ENCODE measurements around the gene TLK1.
"Not testable (repeated sequence)": the region's sequence is repeated elsewhere in the genome, so short reads cannot be mapped to it uniquely, and the experiment has no call there.

The TLK1 gene

GRCh38 chr2:171173087-171173486, 12.4 kb upstream of the TLK1 start:
- DNase-seq (ENCODE audit: low read depth, low spot score): no peak
- H3K4me3 ChIP-seq (ENCODE audit: low read length): no peak overlapping the region

- no peak overlapping the region for H3K4me3 ChIP-seq (ENCODE audit: low read length)
- no peak for DNase-seq (ENCODE audit: low read depth, low spot score)
These were observed 11.1 kb upstream of the TLK1 start for GRCh38 chr2:171171808-171172207.

- no peak for DNase-seq (ENCODE audit: low read depth, low spot score)
- H3K4me3 ChIP-seq (ENCODE audit: low read length): no peak overlapping the region
These were observed 9.1 kb upstream of the TLK1 start for GRCh38 chr2:171169839-171170238.

- no peak for DNase-seq (ENCODE audit: low read depth, low spot score)
- H3K4me3 ChIP-seq (ENCODE audit: low read length): no peak overlapping the region
These were observed 8.6 kb upstream of the TLK1 start for GRCh38 chr2:171169333-171169732.

GRCh38 chr2:171167352-171167997, 6.8 kb upstream of the TLK1 start:
- no peak for DNase-seq (ENCODE audit: low read depth, low spot score)
- no peak overlapping the region for H3K4me3 ChIP-seq (ENCODE audit: low read length)

- H3K4me3 ChIP-seq (ENCODE audit: low read length): no peak overlapping the region
- no peak for DNase-seq (ENCODE audit: low read depth, low spot score)
These were observed 5.8 kb upstream of the TLK1 start for GRCh38 chr2:171166328-171166983.

GRCh38 chr2:171165967-171166327, 5.3 kb upstream of the TLK1 start:
- no peak for DNase-seq (ENCODE audit: low read depth, low spot score)
- H3K4me3 ChIP-seq (ENCODE audit: low read length): no peak overlapping the region

GRCh38 chr2:171163261-171163660, 2.6 kb upstream of the TLK1 start:
- DNase-seq (ENCODE audit: low read depth, low spot score): peak; percentile 30
- no peak overlapping the region for H3K4me3 ChIP-seq (ENCODE audit: low read length)

- not testable (repeated sequence) for DNase-seq (ENCODE audit: low read depth, low spot score); H3K4me3 ChIP-seq (ENCODE audit: low read length)
These were observed 2.0 kb upstream of the TLK1 start for GRCh38 chr2:171162522-171163197.

- DNase-seq (ENCODE audit: low read depth, low spot score): peak; percentile 67
- peak overlapping the region; percentile 87 for H3K4me3 ChIP-seq (ENCODE audit: low read length)
These were observed 455 bp upstream of the TLK1 start for GRCh38 chr2:171160956-171161740.

GRCh38 chr2:171159372-171160118, 1.1 kb downstream of the TLK1 start:
- peak overlapping the region; percentile 87 for H3K4me3 ChIP-seq (ENCODE audit: low read length)

GRCh38 chr2:171158790-171159371, 1.8 kb downstream of the TLK1 start:
- DNase-seq (ENCODE audit: low read depth, low spot score): no peak

More at GRCh38 chr2:171159372-171160118, 1.1 kb downstream of the TLK1 start:
- DNase-seq (ENCODE audit: low read depth, low spot score): peak; percentile 64

GRCh38 chr2:171158036-171158789, 2.5 kb downstream of the TLK1 start:
- no peak overlapping the region for H3K4me3 ChIP-seq (ENCODE audit: low read length)
- no peak for DNase-seq (ENCODE audit: low read depth, low spot score)

More at GRCh38 chr2:171158790-171159371, 1.8 kb downstream of the TLK1 start:
- H3K4me3 ChIP-seq (ENCODE audit: low read length): peak overlapping the region; percentile 87

- no peak overlapping the region for H3K4me3 ChIP-seq (ENCODE audit: low read length)
These were observed 3.6 kb downstream of the TLK1 start for GRCh38 chr2:171157109-171157500.

GRCh38 chr2:171154348-171154747, 6.3 kb downstream of the TLK1 start:
- no peak for DNase-seq (ENCODE audit: low read depth, low spot score)
- H3K4me3 ChIP-seq (ENCODE audit: low read length): no peak overlapping the region

More at GRCh38 chr2:171157109-171157500, 3.6 kb downstream of the TLK1 start:
- DNase-seq (ENCODE audit: low read depth, low spot score): no peak

GRCh38 chr2:171150694-171151285, 9.9 kb downstream of the TLK1 start:
- no peak for DNase-seq (ENCODE audit: low read depth, low spot score)
- no peak overlapping the region for H3K4me3 ChIP-seq (ENCODE audit: low read length)

GRCh38 chr2:171149986-171150693, 10.6 kb downstream of the TLK1 start:
- H3K4me3 ChIP-seq (ENCODE audit: low read length): no peak overlapping the region
- DNase-seq (ENCODE audit: low read depth, low spot score): no peak

All from Jurkat, Clone E6-1 (cell line).